Testis (tissue), 2 donors: ENCODE data around the gene GLRX3.

Experiments
- POLR2A ChIP-seq: fragments of 450-650 bp; IDR thresholded peaks from one replicate; pipeline ENCODE4 v1.6.1; 2017; ENCODE audit warnings: antibody characterized with exemption, mild to moderate bottlenecking, moderate library complexity
- TF ChIP-seq, protein P1 (sequence below), 3 experiments: fragments of 450-650 bp in 2 of 3; fragments of 200-600 bp in 1 of 3; sonication (generic) in 1 of 3; IDR thresholded peaks; one replicate each; pipeline ENCODE4 v1.5.1; 2016 to 2019; ENCODE audit warnings: antibody characterized with exemption in 3 of 3, mild to moderate bottlenecking in 2 of 3, moderate library complexity in 1 of 3

DNA sequence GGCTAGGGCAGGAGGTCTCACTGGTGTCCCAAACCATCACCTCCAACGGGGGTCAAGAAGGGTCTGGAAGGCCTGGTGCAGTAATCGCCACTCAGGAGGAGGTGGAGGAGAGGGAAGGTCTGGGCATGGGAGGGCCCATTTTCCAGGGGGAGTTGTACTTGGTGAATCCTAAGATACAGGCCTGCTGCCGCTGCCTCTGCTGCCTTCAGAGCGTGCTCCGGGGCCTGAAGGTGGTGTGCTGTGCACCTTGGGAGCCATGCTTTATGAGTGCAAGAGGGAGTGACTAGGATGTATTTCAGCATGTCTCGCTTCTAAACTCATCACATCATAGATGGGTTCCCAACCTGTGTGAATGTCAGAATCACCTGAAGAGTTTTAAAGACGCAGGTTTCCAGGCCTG is 78.2 kb downstream of the GLRX3 start:
- TF ChIP-seq POLR2A = no peak
- TF ChIP-seq, protein P1, sequence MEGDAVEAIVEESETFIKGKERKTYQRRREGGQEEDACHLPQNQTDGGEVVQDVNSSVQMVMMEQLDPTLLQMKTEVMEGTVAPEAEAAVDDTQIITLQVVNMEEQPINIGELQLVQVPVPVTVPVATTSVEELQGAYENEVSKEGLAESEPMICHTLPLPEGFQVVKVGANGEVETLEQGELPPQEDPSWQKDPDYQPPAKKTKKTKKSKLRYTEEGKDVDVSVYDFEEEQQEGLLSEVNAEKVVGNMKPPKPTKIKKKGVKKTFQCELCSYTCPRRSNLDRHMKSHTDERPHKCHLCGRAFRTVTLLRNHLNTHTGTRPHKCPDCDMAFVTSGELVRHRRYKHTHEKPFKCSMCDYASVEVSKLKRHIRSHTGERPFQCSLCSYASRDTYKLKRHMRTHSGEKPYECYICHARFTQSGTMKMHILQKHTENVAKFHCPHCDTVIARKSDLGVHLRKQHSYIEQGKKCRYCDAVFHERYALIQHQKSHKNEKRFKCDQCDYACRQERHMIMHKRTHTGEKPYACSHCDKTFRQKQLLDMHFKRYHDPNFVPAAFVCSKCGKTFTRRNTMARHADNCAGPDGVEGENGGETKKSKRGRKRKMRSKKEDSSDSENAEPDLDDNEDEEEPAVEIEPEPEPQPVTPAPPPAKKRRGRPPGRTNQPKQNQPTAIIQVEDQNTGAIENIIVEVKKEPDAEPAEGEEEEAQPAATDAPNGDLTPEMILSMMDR (IDR thresholded peaks at IDR 0.05) = no peak
